HCT116 (cell line): ENCODE results near the gene UGT2B15.

Experiments used
- CTCF ChIP-seq, 3 experiments: fragments of 200-600 bp in 1 of 3; sonication (generic) in 1 of 3; IDR thresholded peaks in 2 of 3; conservative IDR thresholded peaks in 1 of 3; 2 replicates each; pipeline ENCODE4 v1.5.1; 2012 to 2017; ENCODE audit warnings: low read depth in 2 of 3, low read length in 2 of 3, antibody characterized with exemption in 1 of 3, borderline replicate concordance in 1 of 3, control low read depth in 1 of 3, mild to moderate bottlenecking in 1 of 3, mixed read lengths in 1 of 3, mixed run types in 1 of 3, moderate library complexity in 1 of 3; ENCODE audit not compliant: insufficient read depth in 1 of 3
- EZH2 ChIP-seq: fragments of 200-600 bp; sonication (generic); IDR thresholded peaks from 2 replicates; pipeline ENCODE4 v1.6.1; 2017; ENCODE audit warnings: antibody characterized with exemption, mixed run types
- EZH2phosphoT487 ChIP-seq: fragments of 200-600 bp; IDR thresholded peaks from 2 replicates; pipeline ENCODE4 v1.6.1; 2018; ENCODE audit warnings: antibody characterized with exemption, borderline replicate concordance
- POLR2A ChIP-seq: IDR thresholded peaks from 2 replicates; pipeline ENCODE4 v1.7.0; 2011; ENCODE audit warnings: borderline replicate concordance; ENCODE audit not compliant: insufficient read depth, insufficient read length; ENCODE audit errors: extremely low read depth
- POLR2AphosphoS5 ChIP-seq: IDR thresholded peaks from 2 replicates; pipeline ENCODE4 v1.6.1; 2011; ENCODE audit warnings: mild to moderate bottlenecking, low read depth, low read length, moderate library complexity
- REST ChIP-seq: IDR thresholded peaks from 2 replicates; pipeline ENCODE4 v1.6.1; 2012; ENCODE audit warnings: low read depth
- SIN3A ChIP-seq: IDR thresholded peaks from 2 replicates; pipeline ENCODE4 v1.6.1; 2012; ENCODE audit warnings: low read depth
- YY1 ChIP-seq: IDR thresholded peaks from 2 replicates; pipeline ENCODE4 v1.6.1; 2011; ENCODE audit warnings: low read length, low read depth, moderate library complexity, mild to moderate bottlenecking; ENCODE audit not compliant: insufficient replicate concordance; ENCODE audit errors: extremely low read depth
- ZFX ChIP-seq: fragments of 450-650 bp; IDR thresholded peaks from 2 replicates; pipeline ENCODE4 v1.6.1; 2017
- ZNF274 ChIP-seq: fragments of 200-500 bp; sonication (Bioruptor generic); IDR thresholded peaks from 2 replicates; pipeline ENCODE4 v1.6.1; 2014; ENCODE audit warnings: mild to moderate bottlenecking, low read depth, low read length, inconsistent platforms
- TF ChIP-seq, protein P1 (sequence below): IDR thresholded peaks from 2 replicates; pipeline ENCODE4 v1.6.1; 2012

GRCh38 chr4:68714400-68714799 lies 43.9 kb upstream of the UGT2B15 start:
- TF ChIP-seq CTCF (IDR thresholded peaks at IDR 0.05 in 2 of 3, conservative IDR thresholded peaks at IDR 0.05 in 1 of 3; ENCODE audit: borderline replicate concordance in 1 of 3, insufficient read depth in 1 of 3, low read depth in 2 of 3, low read length in 2 of 3) (no peak), POLR2AphosphoS5 (no peak), EZH2 (no peak), ZFX (no peak), REST (no peak), ZNF274 (no peak), POLR2A (no peak), EZH2phosphoT487 (no peak), YY1 (no peak), SIN3A (no peak)
- TF ChIP-seq, protein P1, sequence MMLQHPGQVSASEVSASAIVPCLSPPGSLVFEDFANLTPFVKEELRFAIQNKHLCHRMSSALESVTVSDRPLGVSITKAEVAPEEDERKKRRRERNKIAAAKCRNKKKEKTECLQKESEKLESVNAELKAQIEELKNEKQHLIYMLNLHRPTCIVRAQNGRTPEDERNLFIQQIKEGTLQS: no peak
